SHP77 (cell line): Measurements from ENCODE around the gene MS4A10.
"Not testable (repeated sequence)": the region's sequence is repeated elsewhere in the genome, so short reads cannot be mapped to it uniquely, and the experiment has no call there.

Experiments
- DNase-seq, 2 experiments: peaks; one replicate each; lab custom pipeline; 2025; lab: John Stamatoyannopoulos, UW

MS4A10 gene

GRCh38 chr11:60785136-60785535 is at the start of gene MS4A10:
Gene MS4A10 (plus strand): TSS chr11:60785333. CDS start chr11:60790336, 5,003 bp downstream.
- no peak for DNase-seq

DNA sequence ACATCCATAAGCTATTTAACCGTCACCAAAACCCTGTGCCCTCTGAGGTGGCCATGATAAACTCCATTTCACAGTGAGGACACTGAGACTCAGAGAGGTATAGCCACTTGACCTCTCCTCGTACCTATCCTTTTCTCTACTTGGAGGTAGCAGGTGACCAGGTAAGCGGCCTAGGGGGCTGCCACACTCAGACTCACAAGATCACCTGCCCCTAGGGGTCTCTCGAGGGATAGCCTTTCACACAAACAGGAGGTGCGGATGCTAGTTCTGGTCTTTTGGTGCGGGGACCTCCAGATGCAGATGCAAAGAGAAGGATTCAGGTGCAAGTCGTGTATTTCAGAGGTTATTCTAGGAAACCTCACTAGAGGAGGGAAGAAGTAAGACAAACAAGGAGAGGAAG is 46.0 kb upstream of the MS4A10 start:
- DNase-seq: no peak

DNA sequence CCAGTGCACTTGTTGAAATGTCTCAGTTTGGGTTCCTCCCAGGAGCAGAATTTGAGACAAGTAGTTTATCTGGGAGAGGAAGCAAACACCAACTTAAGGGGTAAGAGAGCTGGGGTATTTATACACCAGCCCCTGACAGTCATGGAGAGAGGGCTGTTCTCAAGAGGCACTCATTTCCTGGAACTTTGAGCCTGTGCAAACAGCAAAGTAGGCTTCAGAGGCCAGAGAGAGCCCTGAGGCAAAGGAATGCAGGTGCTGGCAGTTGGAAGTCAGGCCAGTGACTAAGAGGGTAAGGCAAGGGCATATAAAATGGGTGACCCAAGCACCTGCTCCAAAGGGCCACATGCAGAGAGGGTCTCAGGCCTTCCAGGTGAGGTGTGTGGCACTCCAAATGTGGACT is 44.6 kb upstream of the MS4A10 start:
- DNase-seq: no peak

- DNase-seq: no peak
Measured at GRCh38 chr11:60741421-60741820, 43.7 kb upstream of the MS4A10 start.

DNA sequence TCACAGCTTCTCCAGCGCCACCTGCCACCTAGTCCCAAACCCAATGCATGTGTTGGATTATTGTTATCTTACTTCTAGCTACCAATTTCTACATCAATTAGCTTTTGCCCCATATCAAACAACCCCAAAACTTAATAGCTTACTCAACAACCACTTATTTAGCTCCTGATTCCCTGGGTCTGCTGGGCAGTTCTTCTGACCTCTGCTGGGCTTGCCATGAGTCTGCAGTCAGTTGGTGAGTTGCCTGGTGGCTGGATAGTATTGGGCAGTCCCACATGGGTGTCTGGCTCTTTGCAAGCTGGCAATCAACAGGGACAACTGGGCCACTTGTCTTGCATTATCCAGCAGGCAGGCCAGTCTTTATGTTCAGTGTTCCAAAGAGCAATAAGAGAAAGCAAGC is 42.1 kb upstream of the MS4A10 start:
- DNase-seq: no peak

DNA sequence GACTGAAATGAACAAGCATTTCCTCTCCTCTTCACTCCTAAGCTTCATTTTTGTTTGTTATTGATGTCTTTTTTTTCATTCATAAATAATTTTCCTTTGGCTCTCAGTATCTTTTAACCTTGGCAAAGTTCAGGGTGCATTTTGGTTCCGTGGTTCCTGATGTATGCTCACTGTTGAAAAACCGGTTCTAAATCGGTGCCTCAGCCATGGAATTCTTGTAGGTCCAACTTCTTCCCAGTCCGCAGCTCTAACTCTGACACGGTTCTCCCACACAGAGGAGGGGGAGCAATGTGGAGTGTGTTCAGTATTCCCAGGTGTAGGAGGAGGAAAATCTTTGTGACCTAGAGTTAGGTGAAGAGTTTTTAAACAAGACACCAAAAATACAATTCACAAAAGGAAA is 41.0 kb upstream of the MS4A10 start:
- DNase-seq: no peak

GRCh38 chr11:60747359-60747873 is 37.7 kb upstream of the MS4A10 start:
- DNase-seq: no peak

GRCh38 chr11:60748225-60748624 is 36.9 kb upstream of the MS4A10 start:
- DNase-seq: no peak

GRCh38 chr11:60748821-60749220 is 36.3 kb upstream of the MS4A10 start:
- no peak for DNase-seq

DNA sequence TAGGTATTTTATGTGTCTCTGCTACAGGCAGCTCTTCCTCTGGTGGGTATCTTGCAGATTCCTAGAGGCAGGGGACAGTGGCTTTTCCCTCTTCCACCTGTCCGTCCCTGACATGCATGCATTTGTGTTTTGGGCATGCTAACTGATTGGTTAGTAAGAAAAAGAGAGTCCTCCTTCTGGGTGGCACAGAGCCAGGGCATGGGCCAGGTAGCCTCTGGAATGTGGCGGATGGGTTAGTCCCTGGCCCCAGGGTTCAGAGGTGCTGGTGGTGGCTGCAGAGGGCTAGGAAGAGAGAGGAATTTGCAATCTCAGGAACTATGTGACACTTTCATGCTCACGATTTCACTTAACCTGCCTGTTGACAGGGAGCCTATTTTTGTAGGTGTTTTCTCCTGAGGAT is 34.2 kb upstream of the MS4A10 start:
- DNase-seq: no peak

GRCh38 chr11:60753309-60753708 is 31.8 kb upstream of the MS4A10 start:
- no peak for DNase-seq

DNA sequence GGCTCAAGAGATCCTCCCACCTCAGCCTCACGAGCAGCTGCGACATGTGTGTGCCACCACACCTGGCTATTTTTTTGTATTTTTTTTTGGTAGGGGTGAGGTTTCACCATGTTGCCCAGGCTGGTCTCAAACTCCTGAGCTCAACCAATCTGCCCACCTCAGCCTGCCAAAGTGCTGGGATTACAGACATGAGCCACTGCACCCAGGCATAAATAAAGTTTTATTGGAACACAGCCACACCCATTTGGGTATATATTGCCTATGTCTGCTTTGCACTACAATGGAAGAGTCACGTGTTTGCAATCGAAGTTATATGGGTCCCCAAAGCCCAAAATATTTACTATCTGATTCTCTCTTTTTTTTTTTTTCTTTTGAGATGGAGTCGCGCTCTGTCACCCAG is 30.2 kb upstream of the MS4A10 start:
- DNase-seq: no peak

- DNase-seq: peak in 1 of 2 experiments; percentile 9
Measured at GRCh38 chr11:60756307-60757032, 28.7 kb upstream of the MS4A10 start, which contains the start of gene MS4A15. Gene MS4A15 (plus strand): TSS chr11:60756867. CDS start chr11:60763734, 6,867 bp downstream.

DNA sequence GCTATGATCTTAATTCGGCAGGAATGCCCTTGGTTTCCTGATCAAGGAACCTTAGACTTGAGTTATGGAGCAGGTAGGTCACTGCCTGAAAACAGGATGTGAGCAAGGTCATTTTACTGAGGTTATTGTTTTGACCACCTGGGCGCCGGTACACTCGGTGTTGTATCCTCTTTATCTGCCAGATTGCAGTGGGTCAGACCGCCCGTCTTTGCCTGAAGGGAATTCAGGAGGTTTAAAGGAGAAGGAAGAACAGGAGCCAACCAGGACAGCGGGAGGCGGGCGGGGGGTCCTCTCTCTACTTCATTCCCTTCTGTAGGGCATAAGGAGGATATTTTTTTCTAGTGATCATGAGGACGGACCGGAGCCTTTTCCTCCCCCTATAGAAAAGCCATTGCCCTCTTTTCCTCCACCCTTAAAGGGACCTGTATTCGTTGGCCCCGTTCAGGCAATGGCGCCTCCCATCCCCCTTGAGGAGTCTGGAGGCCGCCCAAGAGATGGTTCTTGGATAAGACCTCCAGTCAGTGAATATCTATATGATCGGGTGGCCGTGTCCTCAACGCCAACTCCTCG is 27.8 kb upstream of the MS4A10 start:
- DNase-seq: no peak

GRCh38 chr11:60758671-60759070 is 26.5 kb upstream of the MS4A10 start:
- not testable (repeated sequence) for DNase-seq

- not testable (repeated sequence) for DNase-seq
Measured at GRCh38 chr11:60759438-60760225, 25.5 kb upstream of the MS4A10 start.

DNA sequence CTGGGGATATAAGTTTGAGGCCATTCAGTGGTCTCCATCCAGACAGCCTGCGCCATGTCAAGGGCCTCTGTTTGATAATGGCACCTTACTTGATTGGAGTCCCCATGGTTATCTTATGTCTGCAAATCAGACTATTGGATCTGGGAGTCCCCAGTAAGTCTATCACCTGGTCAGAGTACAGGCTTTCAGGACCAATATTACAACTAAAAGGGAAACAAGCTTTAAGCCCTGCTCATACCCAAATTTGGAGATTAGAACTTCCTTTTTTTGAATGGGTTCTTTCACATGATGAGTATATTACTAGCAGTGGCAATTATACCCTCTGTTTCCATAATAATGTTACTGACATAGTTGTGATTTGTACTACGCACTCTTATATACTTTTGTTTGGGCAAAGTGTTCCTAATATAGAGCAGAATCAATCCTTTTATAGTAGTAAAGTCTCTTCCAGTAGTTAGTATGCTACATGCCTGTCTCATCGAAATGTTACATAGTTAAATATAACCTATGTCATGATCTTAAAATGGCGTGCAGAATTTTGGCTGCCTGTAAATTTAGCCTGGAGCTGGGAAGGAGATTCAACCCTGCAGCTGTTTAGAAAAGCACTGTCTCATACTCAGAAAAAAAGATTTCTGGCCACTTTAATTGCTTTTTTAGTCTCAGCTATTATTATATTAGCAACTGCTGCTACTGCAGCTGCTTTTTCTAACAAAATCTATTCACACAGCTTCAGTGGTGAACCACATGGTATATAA is 23.5 kb upstream of the MS4A10 start:
- DNase-seq: no peak

GRCh38 chr11:60762851-60763691 is 22.1 kb upstream of the MS4A10 start:
- peak in 1 of 2 experiments; percentile 4 for DNase-seq

- no peak for DNase-seq
Measured at GRCh38 chr11:60763692-60764369, 21.3 kb upstream of the MS4A10 start.

GRCh38 chr11:60764879-60765278 is 20.3 kb upstream of the MS4A10 start:
- DNase-seq: no peak
